ENCODE results near the gene IL12A.

GRCh38 chr3:160006282-160007163 lies 17.9 kb downstream of the IL12A start:
- TF ChIP-seq POLR2A (IDR thresholded peaks at IDR 0.05), result no peak
- peak; percentile 62 to 86 (median 68) for TF ChIP-seq CTCF (IDR thresholded peaks at IDR 0.05 in 4 of 5, conservative IDR thresholded peaks at IDR 0.05 in 1 of 5)

Measured in gastrocnemius medialis (tissue), 4 donors.